UCSD-AML1 (cell line): Measurements from ENCODE around the gene CNTNAP2.
A peak's percentile ranks its signal among the peaks of the same experiment; 100 is the strongest.

Experiments used
- DNase-seq: peaks from one replicate; lab custom pipeline; 2025; ENCODE audit not compliant: unreplicated experiment; lab: John Stamatoyannopoulos, UW

The CNTNAP2 gene

DNA sequence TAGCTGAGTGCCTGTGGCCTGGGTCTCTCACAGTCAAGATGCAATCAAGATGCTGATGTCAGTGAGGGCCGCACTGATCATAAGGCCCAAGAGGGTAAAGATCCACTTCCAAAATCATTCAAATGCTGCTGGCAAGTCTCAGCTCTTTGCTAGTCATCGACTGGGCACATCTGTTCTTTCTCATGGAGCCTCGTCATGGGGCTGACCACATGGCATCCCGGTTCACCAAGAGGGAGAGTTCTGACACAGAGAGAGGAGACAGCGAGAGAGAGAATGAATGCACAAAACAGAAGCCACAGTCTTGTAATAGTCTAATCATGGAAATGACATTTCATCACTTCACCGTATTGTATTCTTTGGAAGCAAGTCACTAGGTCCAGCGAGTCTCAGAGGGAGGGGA, 1406.5 kb downstream of the CNTNAP2 start:
- no peak for DNase-seq

DNA sequence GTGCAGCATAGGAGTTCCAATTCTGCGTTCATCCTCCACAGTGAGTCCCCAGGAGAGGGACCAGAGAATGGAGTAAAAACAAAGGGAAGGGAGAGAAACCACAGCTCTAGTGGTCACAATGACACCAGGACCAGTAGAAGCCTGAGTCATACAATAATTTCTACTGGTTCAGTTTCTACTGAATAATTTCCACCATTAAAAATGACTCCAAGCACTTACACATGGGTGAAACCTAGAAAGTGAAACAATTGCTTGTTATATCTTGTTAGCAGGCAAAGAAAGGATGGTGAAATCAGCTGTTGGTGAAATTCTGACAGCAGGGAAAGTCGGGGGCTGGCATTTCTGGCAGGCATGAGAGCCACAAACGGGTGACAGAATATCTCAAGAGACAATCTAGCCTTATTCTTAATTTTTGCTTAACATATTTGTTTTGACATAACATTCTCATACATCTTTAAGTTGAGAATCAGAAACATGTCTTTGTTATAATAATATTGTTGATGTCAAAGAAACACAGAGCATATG, 1408.2 kb downstream of the CNTNAP2 start:
- no peak for DNase-seq

DNA sequence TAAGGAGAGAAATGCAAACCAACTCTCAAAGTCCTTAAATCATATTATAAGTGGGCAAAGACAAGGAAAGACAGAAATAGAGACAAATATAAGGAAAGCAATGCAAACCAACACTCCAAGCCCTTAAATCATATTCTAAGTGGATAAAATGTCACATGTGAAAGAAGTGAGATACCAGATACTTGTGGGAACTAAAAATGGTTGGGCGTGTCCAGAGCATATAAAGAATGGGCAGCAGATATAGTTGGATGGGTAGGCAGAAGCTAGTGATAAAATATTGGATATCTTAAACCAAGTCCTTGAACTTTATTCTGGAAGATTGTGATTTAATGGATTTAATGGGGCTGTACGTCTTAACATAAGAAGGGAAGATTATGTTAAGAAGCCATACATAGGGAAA, 1408.7 kb downstream of the CNTNAP2 start:
- no peak for DNase-seq

DNA sequence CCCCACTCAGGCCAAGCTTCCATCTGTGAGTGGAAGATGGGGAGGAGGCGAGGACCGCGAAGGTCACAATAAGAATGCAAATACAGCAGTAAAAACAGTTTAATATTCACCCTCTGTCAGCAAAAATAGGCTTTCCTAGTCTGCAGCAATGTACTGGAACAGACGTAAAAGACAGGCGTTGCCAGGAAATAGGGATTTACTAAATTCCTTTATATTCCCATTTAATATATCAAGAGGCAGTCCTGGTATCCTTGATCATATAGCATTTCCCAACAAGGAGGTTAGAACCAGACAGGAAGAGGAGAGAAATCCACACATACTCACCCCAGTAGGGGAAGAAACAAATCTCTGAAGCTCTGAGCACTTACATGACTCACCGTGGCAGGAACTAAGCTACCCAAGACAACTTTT, 1419.1 kb downstream of the CNTNAP2 start:
- no peak for DNase-seq

DNA sequence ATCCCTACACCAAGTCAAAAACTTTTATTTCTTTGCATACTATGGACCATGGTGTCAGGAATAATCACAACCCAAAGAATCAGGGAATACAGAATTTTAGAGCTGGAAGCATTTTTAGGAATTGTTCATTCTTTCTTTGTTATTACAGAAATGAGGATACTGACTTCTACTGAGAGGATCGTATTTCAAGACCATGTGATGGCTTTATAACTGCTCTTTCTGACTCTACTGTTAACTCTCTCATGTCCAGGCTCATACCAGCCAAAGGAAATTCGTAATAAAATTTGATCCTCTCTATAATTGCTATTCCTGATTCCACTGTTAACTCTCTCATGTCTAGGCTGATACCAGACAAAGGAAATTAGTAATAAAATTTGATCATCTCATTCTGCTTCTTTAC, 1423.1 kb downstream of the CNTNAP2 start:
- no peak for DNase-seq

DNA sequence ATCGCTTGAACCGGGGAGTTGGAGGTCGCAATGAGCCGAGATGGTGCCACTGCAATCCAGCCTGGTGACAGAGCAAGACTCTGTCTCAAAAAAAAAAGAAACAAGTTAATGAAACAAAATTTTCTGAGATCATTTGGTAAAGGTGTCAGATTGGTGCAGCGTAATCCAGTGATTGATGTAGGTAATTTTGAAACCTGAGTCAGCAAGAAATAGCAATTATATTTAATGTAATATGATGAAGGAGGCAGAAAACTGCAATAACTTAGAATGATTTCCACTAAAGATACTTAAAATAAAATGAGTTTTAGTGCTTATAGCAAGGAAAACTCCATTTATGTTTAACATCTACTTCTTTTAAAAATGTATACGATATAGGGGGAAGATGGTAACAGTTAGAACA, 1424.1 kb downstream of the CNTNAP2 start:
- no peak for DNase-seq

DNA sequence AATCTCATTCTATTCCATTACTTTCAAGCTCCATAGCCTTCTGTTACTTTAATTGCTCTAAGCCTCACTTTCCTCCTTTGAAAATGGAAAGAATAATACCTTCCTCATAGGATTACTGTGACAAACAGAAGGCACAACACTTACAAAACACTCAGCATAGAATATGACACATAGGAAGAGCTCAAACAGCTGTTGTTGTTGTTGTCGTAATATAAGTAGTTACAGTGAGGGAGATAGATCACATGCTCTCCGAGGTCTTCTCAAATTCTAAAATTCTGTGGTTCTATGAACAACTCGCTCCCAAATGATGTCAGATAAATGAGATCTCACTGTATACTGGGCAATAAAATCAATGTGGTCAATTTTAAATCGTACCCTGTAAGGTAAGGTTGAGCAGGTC, 1424.7 kb downstream of the CNTNAP2 start:
- DNase-seq: no peak

DNA sequence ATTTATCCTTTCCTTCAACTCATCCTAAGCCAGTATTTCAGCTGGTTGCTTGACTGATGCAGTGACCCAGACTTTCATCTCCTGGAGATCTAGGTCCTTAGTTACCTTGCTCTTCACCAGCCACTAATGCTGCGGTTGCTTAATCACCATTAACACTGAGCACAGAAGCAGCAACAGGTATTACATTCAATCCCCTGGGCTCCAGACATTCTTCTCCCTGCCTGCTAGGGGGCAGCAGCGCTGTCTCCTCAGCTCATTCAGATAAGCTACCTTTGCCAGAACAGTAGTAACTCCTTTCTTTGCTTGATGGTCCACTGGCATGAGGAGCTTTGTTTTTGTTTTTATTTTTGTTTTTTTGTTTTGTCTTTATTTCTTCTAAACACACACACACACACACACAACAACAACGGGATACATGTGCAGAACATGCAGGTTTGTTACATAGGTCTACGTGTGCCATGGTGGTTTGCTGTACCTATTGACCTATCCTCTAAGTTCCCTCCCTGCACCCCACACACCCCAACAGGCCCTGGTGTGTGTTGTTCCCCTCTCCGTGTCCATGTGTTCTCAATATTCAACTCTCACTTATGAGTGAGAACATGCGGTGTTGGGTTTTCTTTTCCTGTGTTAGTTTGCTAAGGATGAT, 1430.8 kb downstream of the CNTNAP2 start:
- peak; percentile 5 for DNase-seq

DNA sequence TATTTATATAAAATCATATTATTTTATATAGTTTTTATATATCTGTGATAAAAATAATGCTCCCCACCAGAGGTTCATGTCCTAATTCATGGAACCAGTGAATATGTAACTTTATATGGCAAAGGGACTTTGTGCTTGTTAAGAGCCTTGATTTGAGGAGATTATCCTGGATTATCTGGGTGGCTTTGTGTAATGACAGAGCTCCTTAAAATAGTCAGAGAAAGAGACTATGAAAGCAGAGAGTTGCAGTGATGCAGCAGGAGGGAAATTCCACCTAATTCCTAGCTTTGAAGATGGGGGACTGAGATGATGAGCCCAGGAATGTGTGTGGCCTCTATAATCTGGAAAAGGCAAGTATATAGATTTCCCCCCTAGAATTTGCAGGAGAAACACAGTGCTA, 1439.7 kb downstream of the CNTNAP2 start:
- no peak for DNase-seq

DNA sequence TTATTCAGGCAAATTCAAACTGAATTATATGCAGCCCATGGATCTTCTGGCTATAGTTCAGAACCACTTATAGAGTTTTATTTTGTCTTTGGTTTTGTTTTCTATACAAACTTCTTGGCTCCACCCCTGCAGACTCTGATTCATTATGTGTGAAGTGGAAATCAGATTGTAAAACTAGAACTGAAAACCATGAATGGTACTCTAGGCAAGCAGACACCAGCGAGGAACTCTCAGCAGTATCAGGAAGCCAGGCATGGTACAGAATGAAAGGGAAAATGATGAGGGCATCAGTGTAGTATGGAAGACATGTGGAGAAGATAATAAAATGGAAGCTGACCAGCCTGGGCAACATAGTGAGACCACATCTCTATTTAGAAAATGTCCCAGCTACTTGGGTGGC, 1447.1 kb downstream of the CNTNAP2 start:
- no peak for DNase-seq

DNA sequence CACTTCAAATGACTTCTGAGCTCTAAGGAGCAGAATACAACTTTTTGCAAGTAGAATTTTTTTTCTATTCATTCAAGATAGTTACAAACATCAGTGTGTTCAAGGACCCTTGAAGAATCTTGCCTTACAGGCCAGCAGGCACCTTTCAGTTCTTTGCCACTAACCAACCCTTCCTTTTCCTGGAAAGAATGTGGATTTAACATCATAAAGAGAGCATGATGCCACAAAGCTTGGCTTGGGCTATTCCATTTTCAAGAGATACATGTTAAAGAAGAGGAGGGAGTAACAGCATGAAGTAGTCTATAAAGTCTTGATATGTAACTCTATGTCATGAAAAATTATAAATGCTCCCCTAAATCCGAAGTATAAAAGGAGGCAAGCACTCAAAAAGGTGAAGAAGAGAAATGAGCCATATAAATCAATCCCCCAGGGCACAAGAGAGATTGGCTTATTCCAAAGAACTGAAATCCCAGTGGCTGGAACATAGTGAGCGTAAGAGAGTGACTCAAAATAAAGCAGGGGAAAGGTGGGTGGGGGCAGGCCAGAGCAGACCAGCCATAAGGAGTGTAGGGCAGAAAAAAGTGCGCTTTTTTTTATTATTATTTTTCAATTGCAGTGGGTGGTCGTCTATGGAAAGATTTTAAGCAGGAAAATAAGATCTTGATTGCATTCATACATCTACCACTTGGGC, 1448.3 kb downstream of the CNTNAP2 start:
- no peak for DNase-seq

DNA sequence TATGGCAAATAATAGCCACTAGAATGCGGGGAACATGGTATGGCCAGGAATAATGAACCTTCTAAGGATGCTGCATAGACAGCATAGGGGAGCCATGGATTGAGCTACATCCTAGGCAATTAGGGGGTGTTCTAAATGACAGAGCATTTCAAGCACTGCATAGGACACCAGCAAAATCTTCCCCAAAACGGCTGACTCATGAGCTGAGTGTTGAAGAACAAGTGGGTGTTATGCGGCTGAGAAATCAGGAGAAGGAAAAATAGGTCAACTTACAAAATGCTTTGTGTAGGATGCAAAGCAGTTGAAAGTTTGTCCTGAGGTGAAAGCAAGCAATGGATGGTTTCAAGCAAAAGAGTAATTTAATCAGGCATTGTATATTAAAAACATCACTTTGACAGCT, 1450.4 kb downstream of the CNTNAP2 start:
- no peak for DNase-seq

DNA sequence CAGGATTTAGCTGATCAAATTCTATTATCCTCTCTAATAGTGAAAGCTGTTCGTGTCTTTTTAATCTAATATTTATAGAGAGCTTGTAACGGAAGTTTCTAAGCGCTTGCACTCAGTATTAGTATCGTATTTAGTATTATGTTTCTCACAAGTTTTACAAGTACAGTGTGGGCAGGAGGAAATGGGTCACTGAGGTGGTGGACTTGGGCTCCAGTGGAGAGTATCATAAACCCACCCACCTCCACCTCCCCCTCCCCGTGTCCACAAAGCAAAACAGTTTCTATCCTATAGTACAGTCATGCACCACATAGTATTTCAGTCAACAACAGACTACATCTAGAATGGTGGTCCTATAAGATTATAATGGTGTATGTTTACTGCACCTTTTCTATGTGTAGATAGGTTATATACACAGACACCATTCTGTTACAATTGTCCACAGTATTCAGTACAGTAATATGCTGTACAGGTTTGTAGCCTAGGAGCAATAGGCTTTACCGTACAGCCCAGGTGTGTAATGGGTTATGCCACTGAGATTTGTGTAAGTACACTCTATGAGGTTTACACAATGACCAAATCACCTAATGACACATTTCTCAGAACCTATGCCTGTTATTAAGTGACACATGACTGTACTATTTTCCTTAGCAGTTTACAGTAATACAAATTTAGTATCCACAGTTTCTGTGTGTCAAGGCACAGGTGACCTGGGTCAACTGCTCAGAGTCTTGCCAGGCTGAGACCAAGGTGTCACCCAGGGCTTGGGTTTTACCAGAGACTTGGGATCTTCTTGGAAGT, 1452.7 kb downstream of the CNTNAP2 start:
- no peak for DNase-seq

DNA sequence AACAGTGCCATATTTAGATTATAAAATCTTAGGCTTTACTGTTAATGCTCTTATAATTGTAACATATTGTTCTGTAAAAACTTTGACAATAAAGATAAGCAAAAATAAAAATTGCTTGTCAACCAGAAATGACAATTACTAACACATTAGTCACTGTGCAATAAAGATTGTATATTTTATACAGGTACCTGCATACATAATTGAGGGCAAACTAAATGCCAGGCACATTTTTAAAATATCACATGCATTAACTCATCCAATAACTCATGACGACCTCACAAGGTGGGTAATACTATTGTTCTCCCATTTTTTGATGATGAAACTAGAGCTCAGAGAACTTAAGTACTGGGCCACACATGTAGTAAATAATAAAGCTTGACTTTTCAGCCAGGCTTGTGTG, 1453.8 kb downstream of the CNTNAP2 start:
- DNase-seq: no peak

DNA sequence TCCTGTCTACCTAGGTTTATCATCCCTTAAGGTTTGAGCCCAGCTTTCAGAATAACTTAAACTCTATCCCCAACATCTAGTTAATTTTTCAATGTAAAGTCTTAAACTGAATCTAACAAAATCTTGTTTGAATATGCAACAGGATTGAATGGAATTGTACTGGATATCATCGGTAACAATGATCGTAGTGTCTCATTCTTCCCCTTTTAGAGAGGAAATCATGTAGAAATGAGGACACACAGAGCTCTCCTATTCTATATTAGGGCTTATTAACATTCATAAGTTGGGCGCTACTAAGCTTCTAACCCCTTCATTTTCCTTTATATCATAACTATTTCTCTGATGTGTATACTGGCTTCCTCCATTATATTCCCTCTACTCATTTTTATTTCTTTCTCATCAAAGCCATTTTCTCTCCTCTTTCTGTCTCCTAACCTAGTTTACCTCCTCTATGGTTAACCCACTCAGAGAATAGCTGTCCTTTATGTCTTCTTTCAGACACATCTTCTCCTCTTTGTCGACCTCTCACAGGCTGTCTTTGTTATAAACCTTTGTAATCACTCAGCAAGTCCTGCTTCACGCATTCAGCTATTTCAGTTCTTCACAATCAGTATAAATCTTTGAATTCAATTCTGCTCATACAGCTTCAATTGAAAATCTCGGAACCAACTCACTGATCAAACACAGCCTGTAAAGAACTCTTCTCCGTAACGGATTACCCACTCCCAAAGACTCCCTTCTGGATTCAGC, 1455.0 kb downstream of the CNTNAP2 start:
- DNase-seq: no peak

DNA sequence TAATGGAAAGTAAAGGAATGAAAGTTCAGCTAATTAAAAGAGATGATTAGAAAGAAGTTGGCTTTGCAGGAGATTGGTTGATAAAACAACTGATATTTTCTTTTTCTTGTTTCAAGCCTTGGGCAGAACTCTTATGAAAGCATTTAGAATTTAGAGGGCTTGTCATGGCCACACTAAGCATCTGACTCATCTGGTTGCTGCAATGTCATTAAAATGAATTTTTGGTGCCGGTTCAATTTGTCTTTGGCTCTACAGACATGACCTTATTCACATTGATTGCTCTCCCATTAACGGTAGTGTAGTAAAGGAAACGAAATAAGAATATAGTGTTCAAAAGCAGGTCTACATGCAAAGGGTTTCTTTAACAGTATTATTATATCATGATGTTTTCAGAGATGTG, 1461.6 kb downstream of the CNTNAP2 start:
- DNase-seq: no peak

DNA sequence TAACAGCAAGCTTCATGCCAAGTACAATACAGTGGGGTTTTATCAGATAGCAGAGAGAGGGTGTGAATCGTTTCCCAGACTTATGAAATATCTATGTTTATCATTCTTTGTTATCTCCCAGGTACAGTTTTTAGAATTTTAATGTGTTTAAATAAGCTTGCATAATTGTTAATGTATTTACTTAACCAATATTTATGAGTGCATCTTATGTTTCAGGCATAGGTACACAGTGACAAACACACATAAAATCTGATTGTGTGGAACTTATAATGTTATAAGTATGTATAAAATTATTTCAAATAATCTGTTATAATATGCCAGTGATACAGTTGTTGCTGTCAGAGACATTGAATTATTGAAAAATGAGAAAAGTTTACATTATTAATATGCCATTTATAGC, 1462.5 kb downstream of the CNTNAP2 start:
- DNase-seq: no peak

DNA sequence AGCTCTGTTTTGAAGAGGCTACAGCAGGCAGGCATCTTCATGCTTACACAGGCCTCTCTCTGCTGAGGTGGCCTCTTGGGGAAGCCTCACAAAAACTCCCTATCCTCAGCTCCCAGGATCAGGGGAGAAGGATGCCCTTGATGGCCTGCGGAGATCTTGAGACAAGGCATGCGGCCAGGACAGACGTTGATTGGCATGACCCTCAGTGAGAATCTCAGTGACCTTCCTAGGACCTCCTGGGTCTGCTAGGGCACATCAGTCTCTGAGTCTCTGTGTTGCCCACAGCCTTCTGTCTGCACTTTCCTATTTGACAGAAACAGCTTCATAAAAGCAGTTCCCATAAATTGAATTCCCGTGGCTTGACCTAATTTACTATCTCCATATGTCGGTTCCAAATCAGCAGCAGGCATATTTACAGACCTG, 1468.2 kb downstream of the CNTNAP2 start:
- no peak for DNase-seq

DNA sequence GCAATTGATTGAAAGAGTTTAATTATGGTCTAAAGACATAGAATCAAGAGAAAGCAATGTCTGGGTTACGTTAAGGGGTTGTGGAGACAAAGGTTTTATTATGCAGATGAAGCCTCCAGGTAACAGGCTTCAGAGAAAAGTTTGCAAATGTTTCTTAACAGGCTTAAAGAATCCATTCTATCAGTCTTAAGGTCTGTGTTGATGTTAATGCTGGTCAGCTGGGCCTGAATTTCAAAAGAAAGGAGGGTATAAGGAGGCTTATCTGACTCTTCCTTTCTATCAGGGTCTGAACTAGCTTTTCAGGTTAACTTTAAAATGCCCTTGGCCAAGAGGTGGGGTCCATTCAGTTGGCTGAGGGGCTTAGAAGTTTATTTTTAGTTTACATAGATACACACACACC, 1469.5 kb downstream of the CNTNAP2 start:
- no peak for DNase-seq

DNA sequence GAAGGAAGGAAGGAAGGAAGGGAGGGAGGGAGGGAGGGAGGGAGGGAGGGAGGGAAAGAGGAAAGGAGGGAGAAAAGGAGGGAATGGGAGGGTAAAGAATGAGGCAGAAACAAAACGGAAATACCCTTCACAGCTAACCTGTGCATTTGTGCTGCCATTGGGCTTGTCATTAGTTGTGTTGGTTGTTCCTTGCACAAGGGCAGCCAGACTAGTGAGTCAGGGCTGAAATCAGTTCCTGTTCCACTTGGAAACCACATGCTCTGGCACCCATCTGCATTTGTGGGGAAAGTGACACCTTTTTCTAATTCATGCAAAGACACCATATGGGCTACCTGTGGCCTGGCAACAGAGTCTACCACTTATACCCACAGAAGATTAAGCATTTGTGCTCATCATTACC, 1469.9 kb downstream of the CNTNAP2 start:
- no peak for DNase-seq
